Panc1 (cell line): ENCODE measurements around the gene ALDH4A1. TPM values are rescaled to one million over a fixed set of nuclear protein-coding genes. Genes with fewer than 3 reads are reported as not detected.
"Not testable (repeated sequence)": the region's sequence is repeated elsewhere in the genome, so short reads cannot be mapped to it uniquely, and the experiment has no call there.

Experiments used
- ATAC-seq: fragments of 200-7000 bp; cut with Tn5 transposase; 2 replicates; pipeline ENCODE4 v1.9.1; 2020; ENCODE audit warnings: mild to moderate bottlenecking, moderate library complexity
- BruUV-seq: library from RNA; stranded (reverse); fragments of 400-500 nt; replicated peaks from 2 replicates; lab custom pipeline; 2021; lab: Mats Ljungman, UMichigan
- CTCF ChIA-PET: fragments of 300-600 bp; sonication (Branson Sonifier 250); formaldehyde crosslinking; loops from one replicate; lab custom pipeline; 2022; ENCODE audit warnings: antibody characterized with exemption; lab: Charles Lee
- POLR2A ChIA-PET: fragments of 300-600 bp; sonication (Branson Sonifier 250); formaldehyde crosslinking; loops from one replicate; lab custom pipeline; 2022; ENCODE audit warnings: antibody characterized with exemption; lab: Charles Lee
- DNase-seq: peaks from one replicate; pipeline ENCODE4 v3.0.0-alpha.2; 2010; ENCODE audit warnings: low read depth, low spot score
- H3K27ac ChIP-seq: 2 replicates; pipeline ENCODE4 v1.5.1; 2011; ENCODE audit warnings: mild to moderate bottlenecking, low read length, inconsistent platforms
- H3K27me3 ChIP-seq: fragments of 200-500 bp; sonication (Bioruptor generic); 2 replicates; pipeline ENCODE4 v1.6.0; 2014; ENCODE audit warnings: low read length, inconsistent platforms; ENCODE audit not compliant: control insufficient read depth, insufficient read depth
- H3K36me3 ChIP-seq: fragments of 200-500 bp; sonication (Bioruptor generic); 2 replicates; pipeline ENCODE4 v1.5.1; 2014; ENCODE audit warnings: inconsistent platforms, mild to moderate bottlenecking, low read length, moderate library complexity; ENCODE audit not compliant: control insufficient read depth, insufficient read depth
- H3K4me1 ChIP-seq: 2 replicates; pipeline ENCODE4 v1.5.1; 2011; ENCODE audit warnings: inconsistent platforms, mild to moderate bottlenecking, low read length, moderate library complexity; ENCODE audit not compliant: control insufficient read depth, insufficient read depth
- H3K4me3 ChIP-seq, 2 experiments: 2 replicates each; pipeline ENCODE4 v1.5.1; 2011 to 2012; ENCODE audit warnings: low read depth in 2 of 2, low read length in 2 of 2, mild to moderate bottlenecking in 2 of 2, inconsistent platforms in 1 of 2, moderate library complexity in 1 of 2
- H3K9me3 ChIP-seq: fragments of 200-500 bp; sonication (Bioruptor generic); 2 replicates; pipeline ENCODE4 v1.5.1; 2014; ENCODE audit warnings: low read depth, mild to moderate bottlenecking, inconsistent platforms, low read length, moderate library complexity; ENCODE audit not compliant: control insufficient read depth, insufficient read depth
- CTCF ChIP-seq: fragments of 450-650 bp; IDR thresholded peaks from 2 replicates; pipeline ENCODE4 v1.5.1; 2017; ENCODE audit warnings: mild to moderate bottlenecking
- POLR2AphosphoS5 ChIP-seq: IDR thresholded peaks from 2 replicates; pipeline ENCODE4 v1.6.1; 2012; ENCODE audit warnings: mild to moderate bottlenecking, low read depth, low read length, moderate library complexity
- SIN3A ChIP-seq: IDR thresholded peaks from 2 replicates; pipeline ENCODE4 v1.6.1; 2012; ENCODE audit warnings: low read depth, mild to moderate bottlenecking, low read length, moderate library complexity, borderline replicate concordance; ENCODE audit not compliant: insufficient read depth
- TCF7L2 ChIP-seq: IDR thresholded peaks from 2 replicates; pipeline ENCODE4 v1.6.1; 2011; ENCODE audit warnings: mild to moderate bottlenecking, low read depth, low read length, inconsistent platforms
- in situ Hi-C: cut with HindIII; loops from 2 replicates; pipeline ENCODE4 v1.10.0; 2016; ENCODE audit warnings: low sequenced_read_pairs, low pct_unique_long_range_greater_than_20kb
- intact Hi-C: fragments of 100-400 bp; cut with micrococcal nuclease; formaldehyde crosslinking; loops from one replicate; pipeline ENCODE4 v1.10.0; 2022; ENCODE audit not compliant: unreplicated experiment
- total RNA-seq: library from RNA; stranded (reverse); gene quantifications from one replicate; pipeline ENCODE4 v1.2.1, GENCODE V29; 2021; ENCODE audit not compliant: unreplicated experiment
- TF ChIP-seq, protein P1 (sequence below), 2 experiments: IDR thresholded peaks; 2 replicates each; pipeline ENCODE4 v1.6.1; 2011 to 2012; ENCODE audit warnings: low read depth in 2 of 2, control low read depth in 1 of 2, low read length in 1 of 2, mild to moderate bottlenecking in 1 of 2, moderate library complexity in 1 of 2; ENCODE audit not compliant: insufficient read depth in 1 of 2

ALDH4A1 gene
- total RNA-seq, 1 experiment from 2014 or later, result 21.7 TPM

DNA sequence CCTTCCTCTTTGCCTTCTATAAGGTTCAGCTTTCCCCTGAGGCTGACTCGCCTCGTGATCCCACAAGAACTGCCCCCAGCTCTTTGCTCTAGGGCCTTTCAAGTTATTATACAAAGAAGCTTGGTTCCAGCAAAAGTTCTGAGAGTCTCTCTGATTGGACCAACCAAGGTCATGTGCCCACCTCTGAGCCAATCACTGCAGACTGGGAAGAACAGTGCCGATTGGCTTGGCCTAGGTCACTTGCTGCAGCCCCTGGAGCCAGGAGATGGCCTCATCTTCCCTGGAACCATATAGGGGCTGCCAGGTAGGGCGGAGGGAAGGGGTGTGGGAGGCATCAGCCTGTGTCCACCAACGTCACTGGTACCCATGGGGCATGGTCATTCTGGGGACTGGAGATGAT, 65.7 kb downstream of the ALDH4A1 start:
- ATAC-seq (no peak), DNase-seq (no peak)
- ChIA-PET POLR2A (interaction anchor here (0.5 kb wide), 1 partner anchor 1755 kb away, joined by 3 read pairs; no protein-coding TSS in a partner anchor), CTCF (no interaction called here)
- H3K36me3 ChIP-seq, result no peaks in the 10 kb centered on the region
- no TSS peak for BruUV-seq
- no peak overlapping the region for H3K27ac ChIP-seq
- intact Hi-C loops, result no loop called here
- TF ChIP-seq TCF7L2, result no peak
- TF ChIP-seq POLR2AphosphoS5, result no peak
- TF ChIP-seq CTCF, result no peak
- no peak for TF ChIP-seq SIN3A
- TF ChIP-seq, protein P1, sequence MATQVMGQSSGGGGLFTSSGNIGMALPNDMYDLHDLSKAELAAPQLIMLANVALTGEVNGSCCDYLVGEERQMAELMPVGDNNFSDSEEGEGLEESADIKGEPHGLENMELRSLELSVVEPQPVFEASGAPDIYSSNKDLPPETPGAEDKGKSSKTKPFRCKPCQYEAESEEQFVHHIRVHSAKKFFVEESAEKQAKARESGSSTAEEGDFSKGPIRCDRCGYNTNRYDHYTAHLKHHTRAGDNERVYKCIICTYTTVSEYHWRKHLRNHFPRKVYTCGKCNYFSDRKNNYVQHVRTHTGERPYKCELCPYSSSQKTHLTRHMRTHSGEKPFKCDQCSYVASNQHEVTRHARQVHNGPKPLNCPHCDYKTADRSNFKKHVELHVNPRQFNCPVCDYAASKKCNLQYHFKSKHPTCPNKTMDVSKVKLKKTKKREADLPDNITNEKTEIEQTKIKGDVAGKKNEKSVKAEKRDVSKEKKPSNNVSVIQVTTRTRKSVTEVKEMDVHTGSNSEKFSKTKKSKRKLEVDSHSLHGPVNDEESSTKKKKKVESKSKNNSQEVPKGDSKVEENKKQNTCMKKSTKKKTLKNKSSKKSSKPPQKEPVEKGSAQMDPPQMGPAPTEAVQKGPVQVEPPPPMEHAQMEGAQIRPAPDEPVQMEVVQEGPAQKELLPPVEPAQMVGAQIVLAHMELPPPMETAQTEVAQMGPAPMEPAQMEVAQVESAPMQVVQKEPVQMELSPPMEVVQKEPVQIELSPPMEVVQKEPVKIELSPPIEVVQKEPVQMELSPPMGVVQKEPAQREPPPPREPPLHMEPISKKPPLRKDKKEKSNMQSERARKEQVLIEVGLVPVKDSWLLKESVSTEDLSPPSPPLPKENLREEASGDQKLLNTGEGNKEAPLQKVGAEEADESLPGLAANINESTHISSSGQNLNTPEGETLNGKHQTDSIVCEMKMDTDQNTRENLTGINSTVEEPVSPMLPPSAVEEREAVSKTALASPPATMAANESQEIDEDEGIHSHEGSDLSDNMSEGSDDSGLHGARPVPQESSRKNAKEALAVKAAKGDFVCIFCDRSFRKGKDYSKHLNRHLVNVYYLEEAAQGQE (IDR thresholded peaks at IDR 0.05; ENCODE audit: insufficient read depth in 1 of 2, low read depth in 2 of 2, low read length in 1 of 2), result no peak
- peaks cover 7% of the 10 kb centered on the region; the same call in 1 of the 2 replicates for H3K27me3 ChIP-seq
- H3K9me3 ChIP-seq, result no peaks in the 10 kb centered on the region
- H3K4me3 ChIP-seq, result no peak overlapping the region
- in situ Hi-C loops, result no loop called here
- no peaks in the 10 kb centered on the region for H3K4me1 ChIP-seq

DNA sequence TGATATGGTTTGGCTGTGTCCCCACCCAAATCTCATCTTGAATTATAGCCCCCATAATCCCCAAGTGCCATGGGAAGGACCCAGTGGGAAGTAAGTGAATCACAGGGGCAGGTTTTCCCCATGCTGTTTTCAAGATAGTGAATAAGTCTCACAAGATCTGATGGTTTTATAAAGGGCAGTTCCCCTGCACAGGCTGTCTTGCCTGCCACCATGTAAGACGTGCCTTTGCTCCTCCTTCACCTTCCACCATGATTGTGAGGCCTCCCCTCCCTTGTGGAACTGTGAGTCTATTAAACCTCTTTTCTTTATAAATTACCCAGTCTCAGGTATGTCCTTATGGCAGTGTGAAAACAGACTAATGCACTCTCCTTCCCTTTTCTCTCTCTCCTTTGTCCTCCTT, 70.0 kb downstream of the ALDH4A1 start:
- H3K27ac ChIP-seq, H3K4me1 ChIP-seq, H3K9me3 ChIP-seq, CTCF ChIA-PET, H3K27me3 ChIP-seq, intact Hi-C loops, POLR2A ChIA-PET, BruUV-seq, DNase-seq, in situ Hi-C loops, H3K36me3 ChIP-seq, H3K4me3 ChIP-seq, ATAC-seq: not testable (repeated sequence)

GRCh38 chr1:18831656-18832055, 70.7 kb downstream of the ALDH4A1 start:
- intact Hi-C loops, result no loop called here
- ChIA-PET POLR2A (no interaction called here), CTCF (no interaction called here)
- Histone ChIP-seq H3K4me3 (no peak overlapping the region), H3K9me3 (peaks cover 6% of the 10 kb centered on the region; the same call in 1 of the 2 replicates), H3K27me3 (peaks cover 7% of the 10 kb centered on the region; the same call in 1 of the 2 replicates), H3K27ac (no peak overlapping the region), H3K4me1 (no peaks in the 10 kb centered on the region), H3K36me3 (no peaks in the 10 kb centered on the region)
- in situ Hi-C loops, result no loop called here
- DNase-seq, result no peak
- BruUV-seq, result no TSS peak
- TF ChIP-seq CTCF, result no peak
- ATAC-seq, result no peak
